Fibroblast of mammary gland (primary cell): ENCODE measurements around the gene MFSD2A.

Experiments
- DNase-seq: peaks from one replicate; pipeline ENCODE4 v3.0.0-alpha.2; 2010; ENCODE audit warnings: low read depth
- H3K4me3 ChIP-seq: 2 replicates; pipeline ENCODE4 v1.5.1; 2011; ENCODE audit warnings: low read depth, mild to moderate bottlenecking, low read length, moderate library complexity; ENCODE audit not compliant: control insufficient read depth
- TF ChIP-seq, protein P1 (sequence below): conservative IDR thresholded peaks from 2 replicates; pipeline ENCODE4 v1.5.1; 2011; ENCODE audit warnings: low read depth, low read length, inconsistent platforms; ENCODE audit not compliant: control insufficient read depth, insufficient read depth

The MFSD2A gene

DNA sequence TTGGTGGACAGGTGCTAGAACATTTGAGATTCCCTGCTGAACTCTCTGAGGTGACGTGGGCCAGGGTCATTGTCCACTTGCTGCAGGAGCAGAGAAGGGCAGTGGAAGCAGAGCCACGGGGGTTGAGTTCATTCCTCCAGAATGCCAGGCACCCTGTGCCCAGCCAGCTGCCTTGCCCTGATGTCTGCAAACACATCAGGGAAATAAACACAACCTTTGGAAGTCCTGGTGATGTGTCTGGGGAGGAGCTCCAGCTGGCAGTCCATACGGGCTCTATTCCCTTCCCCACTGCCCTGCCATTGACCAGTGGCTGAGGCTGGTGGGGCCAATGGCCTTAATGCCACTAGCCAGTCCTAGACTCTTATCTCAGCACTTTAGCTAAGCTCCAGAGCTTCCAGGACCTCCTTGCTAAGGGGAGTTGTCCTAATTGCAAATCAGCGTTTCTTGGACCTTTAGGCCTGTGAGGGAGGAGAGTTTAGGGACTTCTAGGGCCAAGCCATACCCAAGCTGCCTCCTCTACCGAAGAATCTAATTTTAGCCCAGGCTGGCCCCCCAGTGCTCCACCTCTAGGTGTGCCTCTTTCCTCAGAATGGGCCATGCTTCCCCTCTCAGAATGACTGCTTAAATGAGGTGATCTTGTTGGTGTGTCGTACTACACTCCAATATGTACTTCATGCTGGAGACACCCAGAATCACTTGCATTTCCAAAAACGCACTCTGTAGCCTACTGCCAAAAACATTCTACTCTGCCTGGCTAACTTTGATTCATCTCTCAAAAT lies 25.9 kb upstream of the MFSD2A start:
- no peak overlapping the region for H3K4me3 ChIP-seq
- TF ChIP-seq, protein P1, sequence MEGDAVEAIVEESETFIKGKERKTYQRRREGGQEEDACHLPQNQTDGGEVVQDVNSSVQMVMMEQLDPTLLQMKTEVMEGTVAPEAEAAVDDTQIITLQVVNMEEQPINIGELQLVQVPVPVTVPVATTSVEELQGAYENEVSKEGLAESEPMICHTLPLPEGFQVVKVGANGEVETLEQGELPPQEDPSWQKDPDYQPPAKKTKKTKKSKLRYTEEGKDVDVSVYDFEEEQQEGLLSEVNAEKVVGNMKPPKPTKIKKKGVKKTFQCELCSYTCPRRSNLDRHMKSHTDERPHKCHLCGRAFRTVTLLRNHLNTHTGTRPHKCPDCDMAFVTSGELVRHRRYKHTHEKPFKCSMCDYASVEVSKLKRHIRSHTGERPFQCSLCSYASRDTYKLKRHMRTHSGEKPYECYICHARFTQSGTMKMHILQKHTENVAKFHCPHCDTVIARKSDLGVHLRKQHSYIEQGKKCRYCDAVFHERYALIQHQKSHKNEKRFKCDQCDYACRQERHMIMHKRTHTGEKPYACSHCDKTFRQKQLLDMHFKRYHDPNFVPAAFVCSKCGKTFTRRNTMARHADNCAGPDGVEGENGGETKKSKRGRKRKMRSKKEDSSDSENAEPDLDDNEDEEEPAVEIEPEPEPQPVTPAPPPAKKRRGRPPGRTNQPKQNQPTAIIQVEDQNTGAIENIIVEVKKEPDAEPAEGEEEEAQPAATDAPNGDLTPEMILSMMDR: no peak
- DNase-seq: no peak

- DNase-seq: peak; percentile 99
- no peak overlapping the region for H3K4me3 ChIP-seq
- TF ChIP-seq, protein P1: no peak
Observed at GRCh38 chr1:39933956-39934941, 20.7 kb upstream of the MFSD2A start.

- TF ChIP-seq, protein P1: no peak
- no peak overlapping the region for H3K4me3 ChIP-seq
- no peak for DNase-seq
Observed at GRCh38 chr1:39936724-39937491, 18.0 kb upstream of the MFSD2A start.

DNA sequence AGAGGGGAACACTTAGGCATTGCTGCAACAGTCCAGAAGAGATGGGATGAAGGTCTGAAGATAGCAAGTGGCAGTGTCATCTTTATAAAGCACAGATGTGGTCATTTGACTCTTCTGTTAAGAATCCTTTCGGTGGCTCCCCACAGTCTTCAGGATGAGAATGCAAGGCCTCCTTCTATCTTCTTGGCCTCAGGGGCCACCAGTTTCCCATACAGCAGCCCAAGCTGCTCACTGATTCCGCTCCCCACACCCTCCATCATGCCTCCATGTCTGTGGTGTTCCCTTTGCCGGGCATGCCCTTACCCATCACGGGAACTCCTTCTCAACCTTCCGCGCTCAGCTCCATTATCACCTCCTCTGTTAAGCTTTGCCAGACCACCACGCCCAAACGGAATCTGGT lies 16.1 kb upstream of the MFSD2A start:
- H3K4me3 ChIP-seq: no peak overlapping the region
- no peak for DNase-seq
- TF ChIP-seq, protein P1: no peak

DNA sequence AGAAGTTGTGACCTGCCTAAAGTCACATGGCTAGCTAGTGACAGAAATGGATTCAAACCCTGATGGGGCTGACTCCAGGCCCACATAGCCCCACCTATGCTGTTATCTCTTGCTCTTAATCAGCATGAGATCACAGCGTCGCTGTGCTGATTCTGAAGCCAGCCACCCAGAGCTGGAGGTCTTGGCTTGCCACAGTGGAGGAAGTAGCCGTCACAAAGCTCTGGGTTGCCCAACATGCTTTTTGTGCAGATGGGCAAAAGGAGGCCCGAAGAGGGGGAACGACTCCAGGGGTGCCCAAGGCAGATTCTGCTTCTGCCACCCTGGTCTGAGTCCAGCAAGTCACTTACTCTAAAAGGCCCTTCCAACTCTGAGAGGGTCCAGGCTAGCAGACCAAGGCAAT lies 14.7 kb upstream of the MFSD2A start:
- DNase-seq: no peak
- H3K4me3 ChIP-seq: no peak overlapping the region
- TF ChIP-seq, protein P1: no peak
